ENCODE data around the gene PBRM1. TPM values are rescaled to one million over a fixed set of nuclear protein-coding genes. Genes with fewer than 3 reads are reported as not detected.
"Not testable (repeated sequence)": the region's sequence is repeated elsewhere in the genome, so short reads cannot be mapped to it uniquely, and the experiment has no call there.

PBRM1 gene
- total RNA-seq, 1 donor from 2014 or later, result 122 TPM

- DNase-seq (ENCODE audit: low spot score), result peak; percentile 99
These were observed 149.1 kb downstream of the PBRM1 start, which contains the start of gene UQCC5 for GRCh38 chr3:52536369-52537164. UQCC5 (plus strand) TSS chr3:52536605; CDS start chr3:52536756, 151 bp downstream.

DNA sequence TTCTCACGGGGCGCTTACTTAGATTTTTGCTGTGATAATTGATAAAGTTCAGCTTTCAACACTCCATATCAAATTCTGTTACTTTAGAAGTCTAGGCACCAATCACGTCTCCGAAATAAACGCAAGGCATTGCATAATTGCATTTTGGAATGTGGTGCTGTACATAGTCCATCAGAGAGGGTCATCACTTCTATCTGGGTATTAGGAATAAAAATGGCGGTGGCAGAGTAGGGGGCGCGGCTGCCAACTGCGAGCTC, 149.7 kb downstream of the PBRM1 start:
- DNase-seq (ENCODE audit: low spot score), result no peak

GRCh38 chr3:52535411-52536111, 150.2 kb downstream of the PBRM1 start:
- DNase-seq (ENCODE audit: low spot score), result no peak

DNA sequence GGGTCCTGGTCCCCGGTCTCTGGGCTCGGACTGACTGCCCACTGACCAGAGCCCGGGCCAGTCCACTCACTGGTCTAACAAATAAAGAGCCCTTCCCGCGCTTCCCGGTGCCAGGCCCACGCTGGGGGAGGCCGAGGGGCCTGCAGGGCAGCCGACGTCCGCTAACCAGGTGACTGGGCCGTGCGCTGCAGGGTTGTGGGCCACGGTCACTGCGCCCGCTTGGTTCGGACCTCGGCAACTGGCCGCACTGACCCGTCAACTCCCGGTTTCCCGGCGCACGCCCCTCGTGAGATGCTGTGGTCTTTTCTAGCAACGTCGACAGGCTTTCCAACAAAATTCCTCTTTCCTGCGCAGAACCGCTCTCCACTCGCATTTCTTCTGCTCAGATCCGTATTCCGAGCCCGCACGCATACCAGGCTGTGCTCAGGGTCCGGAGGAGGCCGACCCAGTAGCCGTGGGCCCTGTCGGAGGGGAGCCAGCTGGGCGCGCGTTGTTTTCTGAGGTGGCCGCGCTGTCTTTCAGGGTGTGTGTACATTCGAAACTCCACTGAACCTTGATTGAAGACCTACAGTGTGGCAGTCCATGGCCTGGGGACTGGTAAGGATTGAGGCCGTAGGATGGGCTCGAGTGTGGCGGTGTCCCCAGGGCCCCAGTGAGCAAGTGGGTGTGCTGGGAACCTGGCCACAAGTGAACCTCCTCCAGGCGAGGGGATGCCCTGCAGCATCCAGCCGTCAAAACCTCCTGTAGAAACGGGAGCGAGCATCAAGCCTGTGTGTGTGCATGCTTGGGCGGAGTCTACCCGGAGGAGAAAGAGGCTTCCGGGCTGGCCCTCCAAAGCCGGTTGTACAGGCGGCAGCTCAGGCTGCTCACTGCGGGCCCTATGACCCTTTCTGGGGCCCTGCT, 151.2 kb downstream of the PBRM1 start:
- peak; percentile 82 for DNase-seq (ENCODE audit: low spot score)

GRCh38 chr3:52533623-52534280, 152.0 kb downstream of the PBRM1 start, which contains the start of gene NT5DC2:
NT5DC2 (minus strand) TSS chr3:52533857; CDS start chr3:52533737, 120 bp downstream.
- DNase-seq (ENCODE audit: low spot score), result peak; percentile 82

DNA sequence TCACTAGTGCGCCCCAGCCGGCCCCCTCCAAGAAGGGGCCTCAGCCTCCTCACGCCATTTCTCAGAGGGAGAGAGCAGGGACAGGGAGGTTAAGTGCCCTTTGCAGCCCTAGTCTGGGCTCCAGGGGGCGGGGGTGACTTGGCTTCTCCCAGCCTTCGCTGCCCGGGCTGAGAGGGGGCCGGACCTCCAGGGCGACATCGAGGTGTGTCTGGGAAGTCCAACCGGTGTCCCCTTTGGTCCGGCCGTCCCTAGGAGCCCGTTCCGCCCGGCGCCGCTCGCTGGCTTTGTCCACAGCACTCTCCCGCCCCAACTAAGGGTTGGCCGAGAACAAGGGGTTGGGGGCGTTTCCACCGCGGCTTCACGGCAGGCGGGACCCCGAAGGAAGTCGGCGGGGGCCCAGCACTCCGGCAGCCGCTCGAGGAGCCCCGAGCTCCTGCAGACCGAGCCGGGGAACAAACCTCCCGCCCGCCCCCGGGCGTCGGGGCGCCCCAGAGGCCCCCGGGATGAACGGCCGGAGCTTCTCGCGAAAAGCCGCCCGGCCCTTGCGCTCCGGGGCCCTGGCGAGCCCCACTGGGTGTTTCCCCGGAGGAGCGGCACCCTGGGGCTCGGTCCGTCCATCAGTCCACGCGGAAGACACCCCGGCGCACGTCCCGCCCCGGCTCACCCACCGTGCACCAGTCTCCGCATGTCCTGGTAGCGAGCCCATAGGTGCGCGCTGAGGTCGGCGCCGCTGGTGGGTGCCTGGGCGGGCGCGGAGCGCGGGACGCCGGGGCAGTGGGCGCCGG, 152.7 kb downstream of the PBRM1 start:
- DNase-seq (ENCODE audit: low spot score), result peak; percentile 36

DNA sequence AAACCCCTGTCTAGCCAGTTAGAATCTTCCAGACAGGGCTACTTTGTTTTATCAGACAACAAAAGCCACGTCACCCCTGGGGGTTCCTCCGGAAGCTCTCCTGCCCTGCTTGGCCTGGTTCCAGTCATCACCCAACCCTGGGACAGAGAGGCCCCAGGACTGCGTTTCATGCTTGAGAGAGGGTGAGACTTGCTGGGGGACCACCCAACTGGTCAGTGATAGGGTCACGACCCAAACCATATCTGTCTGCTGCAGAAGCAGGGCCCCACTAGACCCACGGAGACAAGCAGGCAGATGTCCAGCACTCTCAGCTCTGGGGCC, 153.2 kb downstream of the PBRM1 start:
- peak; percentile 40 for DNase-seq (ENCODE audit: low spot score)

- DNase-seq (ENCODE audit: low spot score), result no peak
These were observed 153.7 kb downstream of the PBRM1 start for GRCh38 chr3:52531860-52532516.

DNA sequence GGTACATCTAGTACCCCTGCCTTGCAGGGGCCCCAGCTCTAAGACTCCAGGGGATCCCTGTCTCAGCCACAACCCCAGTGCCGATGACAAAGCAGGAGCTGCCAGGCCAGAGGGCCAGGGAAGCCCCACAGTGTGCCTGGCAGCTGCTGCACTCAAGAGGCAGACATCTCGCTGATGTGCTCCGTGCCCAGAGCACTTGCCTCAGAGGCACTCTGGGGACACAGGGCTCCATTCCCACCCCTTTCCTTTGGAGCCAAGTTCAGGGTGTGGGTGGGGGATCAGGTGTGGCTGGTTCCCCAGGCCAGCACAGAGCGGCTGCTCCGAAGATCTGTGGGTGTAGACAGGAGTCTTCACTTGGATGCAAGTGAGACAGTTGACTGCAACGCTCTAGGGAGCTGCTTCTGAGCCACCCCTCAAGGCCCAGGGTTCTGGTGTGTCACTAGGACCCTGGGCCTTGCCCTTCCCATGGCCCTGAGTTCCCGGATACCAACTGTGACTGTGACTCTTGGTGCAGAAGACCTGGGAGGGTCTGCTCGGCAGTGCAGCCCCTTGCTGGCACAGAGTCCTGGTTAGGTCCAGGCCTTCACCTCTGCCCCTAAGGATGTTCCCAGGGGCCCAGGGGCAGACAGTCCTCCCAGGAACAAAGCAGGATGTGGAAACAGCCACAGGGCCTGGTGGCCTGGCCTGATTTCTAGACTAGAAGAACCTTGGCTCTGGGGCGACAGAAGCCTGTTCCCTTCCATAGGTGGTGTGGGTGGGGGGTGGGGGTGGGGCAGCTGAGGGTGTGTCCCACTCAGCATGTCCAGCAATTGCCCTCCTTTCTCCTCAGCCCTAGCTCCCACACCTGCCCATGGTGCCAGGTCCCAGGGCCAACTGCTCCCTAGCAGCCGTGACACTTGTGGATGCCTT, 154.5 kb downstream of the PBRM1 start:
- no peak for DNase-seq (ENCODE audit: low spot score)

DNA sequence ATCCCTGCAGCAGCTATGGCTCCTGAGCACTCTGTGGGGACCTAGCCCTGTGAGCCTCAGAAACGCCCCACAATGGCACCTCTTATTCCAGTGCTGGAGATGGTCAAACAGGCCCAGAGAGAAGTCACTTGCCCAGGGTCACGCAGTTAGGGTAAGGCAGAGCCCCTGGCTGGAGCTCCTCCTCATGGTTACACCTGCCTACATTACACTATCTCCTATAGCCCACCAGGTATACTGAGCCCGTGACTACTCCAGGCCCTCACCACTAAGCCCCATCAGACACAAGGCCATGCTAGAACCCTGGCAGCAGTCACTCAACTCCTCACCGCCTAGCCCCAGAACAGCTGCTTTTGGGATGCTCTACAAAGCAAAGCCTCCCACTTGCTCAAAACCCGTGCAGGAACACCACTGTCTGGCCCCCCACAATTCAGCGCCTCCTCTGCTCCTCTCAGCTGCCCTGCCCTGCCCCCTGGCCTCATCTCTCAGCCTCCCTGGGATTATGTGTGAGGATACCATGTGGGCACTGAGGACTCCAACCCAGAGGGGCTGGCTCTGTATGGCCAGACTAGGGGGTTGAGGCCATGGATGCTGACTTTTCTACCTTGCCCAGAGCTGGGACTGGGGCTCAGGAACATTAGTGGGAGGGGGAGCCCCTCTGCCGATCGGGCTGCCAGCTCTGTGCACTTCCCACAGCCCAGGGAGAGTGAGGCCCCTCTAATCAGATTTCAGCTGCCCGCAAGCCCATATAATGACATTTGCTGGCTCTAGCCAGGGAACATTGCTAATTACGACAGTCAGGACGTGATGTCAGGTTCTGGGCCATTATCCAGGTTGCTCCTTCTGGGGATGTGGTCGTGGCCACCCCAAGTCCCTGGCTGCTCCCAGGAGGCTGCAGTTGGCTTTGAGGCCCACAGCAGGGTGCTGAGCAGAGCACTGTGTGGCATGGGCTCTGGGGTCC, 156.1 kb downstream of the PBRM1 start:
- DNase-seq (ENCODE audit: low spot score), result no peak

GRCh38 chr3:52528586-52529375, 156.9 kb downstream of the PBRM1 start:
- no peak for DNase-seq (ENCODE audit: low spot score)

DNA sequence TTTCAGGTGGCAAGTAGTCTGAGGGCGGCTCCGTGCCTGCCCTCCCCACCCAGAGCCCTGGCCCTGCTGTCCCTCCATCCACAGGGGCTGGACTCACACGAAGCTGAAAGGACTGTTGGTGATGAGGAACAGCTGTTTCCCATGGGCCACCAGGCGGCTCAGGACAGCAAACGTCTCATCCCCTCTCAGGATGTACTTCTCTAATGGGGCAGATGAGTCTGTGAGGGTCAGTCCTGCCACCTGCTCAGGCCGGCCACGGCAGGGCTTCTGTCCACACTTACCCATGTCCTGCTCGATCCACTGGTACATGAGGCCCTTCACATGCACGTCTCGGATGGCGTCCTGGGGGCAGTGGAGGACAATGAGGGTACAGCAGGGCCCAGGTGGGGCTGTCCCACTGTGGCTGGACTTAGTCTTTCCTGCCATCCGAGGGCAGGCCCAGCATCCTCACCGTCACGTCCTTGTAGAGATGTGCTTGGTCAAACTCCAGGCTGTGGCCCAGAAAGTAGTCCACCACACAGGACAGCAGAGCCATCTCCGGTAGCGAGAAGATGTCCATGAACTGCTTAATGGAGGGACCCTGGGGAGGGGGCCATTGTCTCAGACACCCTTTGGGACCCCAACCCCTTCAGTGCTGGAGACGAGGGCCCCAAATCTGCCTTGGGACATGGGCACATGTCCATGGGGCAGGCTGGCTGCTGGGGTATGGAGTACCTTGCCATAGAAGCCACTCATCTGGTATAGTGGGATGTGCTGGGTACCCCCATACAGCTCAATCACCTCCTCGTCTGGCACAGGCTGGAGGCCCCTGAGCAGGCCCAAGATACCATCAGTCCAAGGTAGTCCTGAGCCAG, 157.8 kb downstream of the PBRM1 start:
- no peak for DNase-seq (ENCODE audit: low spot score)

DNA sequence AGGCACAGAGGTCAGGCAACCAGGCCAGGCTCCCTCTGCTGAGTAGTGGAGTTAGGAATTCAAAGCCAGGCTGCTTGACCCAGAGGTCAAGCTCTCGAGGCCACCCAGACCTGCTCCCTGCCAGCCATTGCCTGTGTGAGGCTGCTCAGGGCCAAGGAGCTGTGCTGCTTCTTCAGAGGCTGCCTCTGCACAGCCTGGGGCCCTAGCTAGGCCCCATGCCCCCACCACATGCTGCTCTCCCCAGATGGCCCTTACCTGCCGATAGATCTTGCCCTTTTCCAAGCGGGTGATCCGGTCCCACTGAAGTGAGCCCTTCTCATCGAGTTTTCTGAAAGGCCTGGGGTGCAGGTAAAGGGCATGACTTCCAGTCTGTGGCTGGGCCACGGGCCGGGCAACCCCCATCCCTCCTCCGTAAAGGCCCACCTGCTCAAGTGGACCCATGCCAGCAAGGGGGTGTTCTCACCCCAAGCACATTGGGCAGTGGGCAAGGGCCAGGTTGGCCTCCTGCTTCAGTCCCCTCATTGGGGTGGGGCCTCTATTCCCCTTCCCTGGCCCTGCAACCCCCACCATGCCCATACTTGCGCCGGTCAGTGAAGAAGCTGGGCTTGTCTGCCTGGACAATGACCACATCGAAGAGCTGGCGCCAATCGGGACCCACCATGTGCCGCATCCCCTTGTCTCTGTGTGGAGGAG, 158.5 kb downstream of the PBRM1 start:
- no peak for DNase-seq (ENCODE audit: low spot score)

DNA sequence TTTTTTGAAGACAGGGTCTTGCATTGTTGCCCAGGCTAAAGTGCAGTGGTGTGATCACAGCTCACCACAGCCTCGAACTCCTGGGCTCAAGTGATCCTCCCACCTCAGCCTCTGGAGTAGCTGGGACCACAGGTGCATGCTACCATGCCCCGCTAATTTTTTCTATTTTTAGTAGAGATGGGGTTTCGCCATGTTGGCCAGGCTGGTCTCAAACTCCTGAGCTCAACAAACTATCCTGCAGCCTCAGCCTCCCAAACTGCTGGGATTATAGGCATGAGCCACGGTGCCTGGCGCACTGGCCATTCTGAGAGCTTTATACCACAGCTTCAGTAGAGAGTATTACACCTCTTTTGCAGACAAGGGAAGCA, 159.1 kb downstream of the PBRM1 start:
- not testable (repeated sequence) for DNase-seq (ENCODE audit: low spot score)

GRCh38 chr3:52525680-52526561, 159.8 kb downstream of the PBRM1 start:
- DNase-seq (ENCODE audit: low spot score), result no peak

Measured in umbilical cord (tissue), 2 donors.